T-helper 1 cell treated with Interleukin-12 subunit alpha and Interleukin-12 subunit beta and Interleukin-4 antibody, amounts not matched to agents 30 μg/mL and 1 μg/mL, for 36 hours (primary cell): ENCODE data around the gene ASIC2.

Source experiments
- H3K27ac Mint-ChIP-seq: one replicate; pipeline ENCODE4 v1.8.0; 2021; ENCODE audit warnings: mild to moderate bottlenecking, mixed read lengths
- H3K27me3 Mint-ChIP-seq: one replicate; pipeline ENCODE4 v1.8.0; 2021; ENCODE audit warnings: low read depth, mixed read lengths
- H3K36me3 Mint-ChIP-seq: one replicate; pipeline ENCODE4 v1.8.0; 2021; ENCODE audit warnings: low read depth, mixed read lengths
- H3K4me1 Mint-ChIP-seq: one replicate; pipeline ENCODE4 v1.8.0; 2021; ENCODE audit warnings: low read depth, mixed read lengths
- H3K4me3 Mint-ChIP-seq: one replicate; pipeline ENCODE4 v1.8.0; 2021; ENCODE audit warnings: mild to moderate bottlenecking, moderate library complexity, mixed read lengths
- H3K9me3 Mint-ChIP-seq: one replicate; pipeline ENCODE4 v1.8.0; 2021; ENCODE audit warnings: mixed read lengths

ASIC2 gene

DNA sequence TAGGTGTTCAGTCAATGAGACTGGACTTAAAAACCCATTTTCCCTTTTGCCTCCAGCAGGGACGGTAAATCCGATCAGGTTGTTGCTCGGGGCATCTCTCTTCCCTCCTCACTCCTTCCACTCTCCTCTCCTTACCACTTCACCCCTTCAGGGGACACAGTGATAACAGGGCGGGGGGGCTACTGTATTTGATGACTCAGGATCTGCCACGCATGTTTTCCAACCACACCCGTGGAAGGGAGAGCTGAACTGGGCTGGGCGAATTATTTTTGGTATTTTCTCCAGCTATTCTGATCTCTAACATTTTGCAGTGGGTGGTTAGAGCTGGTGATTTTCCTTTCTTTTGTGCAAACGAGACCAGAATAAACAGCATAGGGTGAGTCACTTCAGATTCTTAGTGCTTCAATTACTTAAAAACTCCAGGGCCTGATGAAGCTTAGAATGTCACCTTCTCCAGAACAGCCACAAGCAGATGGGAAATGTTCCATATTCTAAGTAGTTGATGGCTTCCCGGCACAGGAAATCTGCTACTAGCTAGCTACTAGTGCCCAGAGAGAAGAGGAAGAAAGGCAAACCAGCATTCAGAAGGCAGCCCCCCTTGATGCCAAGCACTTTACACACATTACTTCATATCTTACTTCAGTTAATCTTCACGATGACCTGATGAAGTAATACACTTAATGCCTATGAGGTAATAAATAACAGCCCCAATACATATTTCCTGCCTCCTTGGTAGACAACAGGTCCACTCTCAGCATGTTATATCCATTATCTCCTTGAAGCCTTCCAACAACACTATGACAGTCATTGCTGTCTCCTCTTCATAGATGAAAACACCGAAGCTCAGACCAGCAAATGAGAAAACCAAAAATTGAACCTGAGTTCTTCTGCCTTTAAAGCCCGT is 74.1 kb downstream of the ASIC2 start:
- Mint-ChIP-seq H3K9me3 (no peaks in the 10 kb centered on the region), H3K27me3 (no peaks in the 10 kb centered on the region), H3K4me1 (no peaks in the 10 kb centered on the region), H3K36me3 (no peaks in the 10 kb centered on the region), H3K27ac (no peak overlapping the region), H3K4me3 (no peak overlapping the region)

DNA sequence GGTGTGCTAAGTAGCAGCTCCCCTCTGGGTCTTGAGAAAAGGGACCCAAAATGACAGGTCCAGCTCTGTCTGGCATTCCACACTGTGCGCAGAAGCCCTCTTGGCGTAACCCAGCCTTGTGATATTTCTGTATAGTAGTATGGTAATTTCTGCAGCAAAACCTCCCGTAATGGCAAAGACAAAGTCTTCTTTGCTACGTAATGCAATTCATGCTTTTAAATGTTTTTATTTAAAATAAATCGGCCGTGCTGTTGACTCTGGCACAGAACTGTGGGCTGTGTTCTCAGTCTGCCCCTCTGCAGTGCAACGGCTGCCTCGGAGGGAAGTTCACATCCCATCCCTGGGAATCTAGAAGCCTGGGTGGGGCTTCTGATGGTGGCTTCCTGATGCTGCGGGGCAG is 75.2 kb downstream of the ASIC2 start:
- no peaks in the 10 kb centered on the region for H3K4me1 Mint-ChIP-seq
- no peaks in the 10 kb centered on the region for H3K9me3 Mint-ChIP-seq

DNA sequence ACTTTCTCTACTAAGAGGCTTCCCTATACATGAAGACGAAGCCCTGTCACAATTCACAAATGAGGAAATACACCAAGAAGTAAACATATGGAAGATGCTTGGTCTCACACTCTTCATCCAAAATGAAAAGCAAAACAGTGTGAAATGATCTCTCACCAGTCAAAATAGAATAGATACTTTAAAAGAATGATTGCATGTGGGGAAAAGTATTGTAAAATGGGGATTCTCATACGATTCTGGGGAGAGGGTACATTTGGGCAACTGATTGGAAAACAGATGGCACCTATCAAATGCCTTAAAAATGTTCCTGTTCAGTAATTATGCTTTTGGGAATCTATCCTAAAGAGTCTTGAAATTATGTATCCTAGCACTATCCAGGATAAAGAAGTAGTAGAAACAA is 78.1 kb downstream of the ASIC2 start:
- H3K27me3 Mint-ChIP-seq, result no peaks in the 10 kb centered on the region
- no peaks in the 10 kb centered on the region for H3K9me3 Mint-ChIP-seq
- no peak overlapping the region for H3K27ac Mint-ChIP-seq

More for the DNA sequence above, 75.2 kb downstream of the ASIC2 start:
- no peak overlapping the region for H3K27ac Mint-ChIP-seq
- no peak overlapping the region for H3K4me3 Mint-ChIP-seq
- no peaks in the 10 kb centered on the region for H3K27me3 Mint-ChIP-seq
- no peaks in the 10 kb centered on the region for H3K36me3 Mint-ChIP-seq

DNA sequence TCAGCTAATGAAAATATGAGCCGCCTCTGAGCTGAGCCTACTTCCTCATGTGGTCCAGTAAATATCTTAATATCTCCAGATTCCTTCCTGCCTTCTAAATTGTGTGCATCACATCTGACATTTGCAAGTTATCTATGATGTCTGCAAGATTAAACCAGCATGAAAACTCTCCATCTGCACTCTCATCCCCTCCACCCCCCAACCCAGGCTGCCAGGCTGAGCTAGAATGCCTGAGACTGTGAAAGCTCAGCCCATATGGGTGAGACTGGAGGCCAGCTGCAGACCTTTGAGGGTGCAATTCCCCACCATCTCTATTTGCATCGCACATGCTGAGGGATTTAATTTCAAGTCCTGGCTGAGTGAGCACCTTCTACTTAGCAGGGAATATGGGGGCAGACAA is 82.8 kb downstream of the ASIC2 start:
- Mint-ChIP-seq H3K36me3 (no peaks in the 10 kb centered on the region), H3K27ac (no peak overlapping the region), H3K9me3 (no peaks in the 10 kb centered on the region), H3K4me3 (no peak overlapping the region), H3K27me3 (no peaks in the 10 kb centered on the region), H3K4me1 (no peaks in the 10 kb centered on the region)

More for the DNA sequence above, 78.1 kb downstream of the ASIC2 start:
- no peaks in the 10 kb centered on the region for H3K4me1 Mint-ChIP-seq
- H3K36me3 Mint-ChIP-seq, result no peaks in the 10 kb centered on the region
- H3K4me3 Mint-ChIP-seq, result no peak overlapping the region

DNA sequence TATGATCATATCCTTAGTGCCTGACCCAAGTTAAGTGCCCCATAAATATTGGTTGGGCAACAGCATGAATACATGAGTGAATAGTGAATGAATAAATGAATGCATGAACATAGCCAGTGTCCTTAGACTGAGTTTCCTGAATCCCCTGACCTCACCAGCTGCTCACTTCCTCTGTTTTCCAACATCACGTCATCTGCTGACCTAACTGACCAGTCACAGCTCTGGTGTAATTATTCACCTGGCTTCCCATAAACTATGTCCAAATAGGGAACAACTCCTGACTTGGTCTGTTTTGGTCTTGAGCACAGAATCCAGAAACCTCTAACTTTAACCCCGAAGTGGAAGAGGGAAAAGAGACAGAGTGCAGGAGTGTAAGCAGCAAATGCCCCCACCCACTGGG is 83.4 kb downstream of the ASIC2 start:
- no peaks in the 10 kb centered on the region for H3K36me3 Mint-ChIP-seq
- H3K9me3 Mint-ChIP-seq, result no peaks in the 10 kb centered on the region
- H3K4me1 Mint-ChIP-seq, result no peaks in the 10 kb centered on the region
- no peaks in the 10 kb centered on the region for H3K27me3 Mint-ChIP-seq
- no peak overlapping the region for H3K4me3 Mint-ChIP-seq
- no peak overlapping the region for H3K27ac Mint-ChIP-seq

DNA sequence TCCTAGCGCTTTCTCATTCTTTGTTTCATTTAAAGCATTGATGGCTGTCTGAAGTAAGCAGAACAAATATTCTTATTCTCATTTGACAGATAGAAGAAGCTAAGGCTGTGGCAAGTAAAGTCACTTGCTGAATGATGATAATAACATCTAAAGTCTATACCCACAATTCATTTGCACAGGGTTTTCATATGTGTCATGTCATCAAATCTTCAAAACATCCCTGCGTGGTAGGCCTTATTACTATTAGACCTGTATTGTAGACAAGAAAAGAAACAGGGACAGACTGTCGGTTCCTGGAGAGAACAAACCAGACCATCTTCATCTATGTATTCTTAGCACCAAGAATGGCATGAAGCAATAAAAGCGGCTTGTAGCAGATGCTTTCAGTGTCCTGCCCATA is 85.9 kb downstream of the ASIC2 start:
- Mint-ChIP-seq H3K9me3 (no peaks in the 10 kb centered on the region), H3K36me3 (no peaks in the 10 kb centered on the region), H3K4me3 (no peak overlapping the region), H3K27ac (no peak overlapping the region), H3K27me3 (no peaks in the 10 kb centered on the region), H3K4me1 (no peaks in the 10 kb centered on the region)

DNA sequence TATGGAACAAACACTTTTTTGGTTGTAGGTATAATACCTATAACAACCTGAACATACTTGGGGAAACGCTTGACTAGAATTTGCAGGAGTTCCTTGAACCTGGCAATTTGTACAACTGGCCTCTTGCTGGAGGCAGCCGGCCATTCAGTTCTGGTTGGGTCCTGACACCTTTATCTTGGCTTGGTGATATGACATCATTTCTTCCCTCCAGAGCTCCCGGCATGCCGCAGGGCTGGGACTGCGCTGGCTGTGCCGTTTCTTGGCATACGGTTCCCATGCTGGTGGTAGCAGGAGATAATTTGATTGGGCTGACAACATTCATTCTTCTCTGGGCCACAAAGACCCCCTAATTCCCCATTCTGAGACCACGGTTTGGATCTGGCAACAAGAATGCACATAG is 87.5 kb downstream of the ASIC2 start:
- no peaks in the 10 kb centered on the region for H3K9me3 Mint-ChIP-seq
- H3K27ac Mint-ChIP-seq, result no peak overlapping the region
- no peaks in the 10 kb centered on the region for H3K27me3 Mint-ChIP-seq
- no peaks in the 10 kb centered on the region for H3K36me3 Mint-ChIP-seq
- no peaks in the 10 kb centered on the region for H3K4me1 Mint-ChIP-seq
- no peak overlapping the region for H3K4me3 Mint-ChIP-seq

DNA sequence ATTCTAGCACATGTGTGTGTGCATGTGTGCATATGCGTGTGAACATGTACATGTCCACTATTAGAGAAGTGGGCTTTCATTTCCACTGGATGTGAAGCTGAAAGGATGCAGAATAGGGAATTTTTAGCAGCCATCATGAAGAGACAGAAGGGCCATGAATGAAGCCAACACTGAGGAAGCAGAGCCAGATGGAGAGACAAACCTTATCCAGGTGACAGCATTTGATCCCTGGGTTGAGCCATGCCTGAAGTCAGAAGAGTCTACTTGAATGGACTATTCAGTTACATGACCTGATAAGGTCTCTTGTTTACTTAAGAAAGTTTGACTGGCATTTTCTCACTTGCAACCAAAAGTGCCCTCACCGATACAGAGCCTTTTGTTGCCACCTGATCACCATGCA is 88.4 kb downstream of the ASIC2 start:
- no peaks in the 10 kb centered on the region for H3K4me1 Mint-ChIP-seq
- no peak overlapping the region for H3K4me3 Mint-ChIP-seq
- H3K36me3 Mint-ChIP-seq, result no peaks in the 10 kb centered on the region
- no peaks in the 10 kb centered on the region for H3K27me3 Mint-ChIP-seq
- H3K9me3 Mint-ChIP-seq, result no peaks in the 10 kb centered on the region
- H3K27ac Mint-ChIP-seq, result no peak overlapping the region

DNA sequence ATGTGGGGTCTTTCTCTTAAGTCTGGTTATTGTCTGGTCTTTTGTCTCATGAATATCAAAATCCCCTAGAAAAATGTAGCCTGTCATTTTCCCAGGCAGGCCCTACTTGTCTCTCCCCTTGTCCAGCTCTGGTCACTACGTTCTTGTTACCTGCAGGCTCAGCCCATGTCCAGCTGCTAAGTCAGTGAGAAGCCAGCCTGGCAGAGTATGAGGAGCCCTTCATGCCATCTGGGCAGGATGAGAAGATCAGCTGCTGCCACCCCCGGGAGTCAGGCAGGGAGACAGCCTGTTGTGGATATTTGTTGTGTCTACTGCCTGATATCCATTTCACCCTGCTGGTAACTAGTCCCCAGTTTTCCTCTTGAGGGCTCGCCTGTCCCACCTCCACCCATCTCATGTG is 88.9 kb downstream of the ASIC2 start:
- no peaks in the 10 kb centered on the region for H3K27me3 Mint-ChIP-seq
- H3K27ac Mint-ChIP-seq, result no peak overlapping the region
- H3K36me3 Mint-ChIP-seq, result no peaks in the 10 kb centered on the region
- H3K4me1 Mint-ChIP-seq, result no peaks in the 10 kb centered on the region
- no peak overlapping the region for H3K4me3 Mint-ChIP-seq
- no peaks in the 10 kb centered on the region for H3K9me3 Mint-ChIP-seq

DNA sequence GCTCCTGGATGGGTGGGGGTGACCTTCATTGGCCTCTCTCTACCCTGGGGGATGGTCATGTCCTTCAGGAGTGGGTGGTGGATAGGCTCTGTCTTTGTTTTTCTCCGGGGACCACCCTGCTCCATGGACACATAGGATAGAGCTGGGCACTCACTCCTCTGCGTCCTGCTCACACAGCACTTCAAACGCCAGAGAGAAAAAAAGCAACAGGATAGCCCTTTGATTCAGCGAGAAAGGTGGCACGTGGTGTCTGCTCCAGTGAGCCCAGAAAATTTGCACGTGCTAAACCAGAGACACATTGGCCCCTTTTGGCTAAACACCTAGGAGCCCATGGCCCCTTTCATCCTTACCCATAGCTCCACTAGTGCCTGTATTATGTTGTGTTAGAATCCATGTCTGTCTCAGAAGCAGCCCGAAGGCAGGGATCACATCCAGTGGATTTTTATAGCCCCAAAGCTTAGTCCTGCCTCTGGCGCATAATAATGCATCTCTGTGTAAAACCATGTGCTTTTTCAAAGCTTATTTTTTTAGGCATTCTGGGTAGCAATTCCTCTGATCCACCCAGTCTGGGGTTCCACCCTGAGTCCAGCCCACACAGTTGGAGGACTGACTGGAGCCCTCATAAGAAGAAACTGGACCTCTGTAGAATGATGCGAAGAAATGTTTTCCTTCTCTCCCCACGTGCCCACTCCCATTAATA is 90.1 kb downstream of the ASIC2 start:
- H3K9me3 Mint-ChIP-seq, result no peaks in the 10 kb centered on the region
- no peak overlapping the region for H3K4me3 Mint-ChIP-seq
- H3K27ac Mint-ChIP-seq, result no peak overlapping the region
- H3K4me1 Mint-ChIP-seq, result no peaks in the 10 kb centered on the region
- H3K27me3 Mint-ChIP-seq, result no peaks in the 10 kb centered on the region
- H3K36me3 Mint-ChIP-seq, result no peaks in the 10 kb centered on the region

DNA sequence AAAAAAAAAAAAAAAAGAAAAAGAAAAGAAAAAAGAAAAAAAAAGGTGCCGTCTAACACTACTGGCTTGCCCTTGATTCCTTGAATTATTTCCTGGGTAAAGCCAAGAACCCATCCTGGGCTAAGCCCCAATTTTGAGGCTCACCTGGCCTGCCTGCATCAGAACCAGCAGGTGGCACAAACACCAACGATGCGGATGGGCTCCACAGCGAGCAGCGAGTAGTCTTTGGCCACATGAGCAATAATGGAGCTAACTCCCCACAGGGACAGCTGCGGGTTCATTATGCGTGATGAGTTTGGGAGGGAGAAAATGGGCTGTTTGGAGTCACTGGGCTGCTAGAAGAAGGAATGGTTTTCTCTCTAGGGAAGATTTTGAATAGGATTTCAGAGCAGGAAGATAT is 91.1 kb downstream of the ASIC2 start:
- no peaks in the 10 kb centered on the region for H3K4me1 Mint-ChIP-seq
- H3K4me3 Mint-ChIP-seq, result no peak overlapping the region
- no peaks in the 10 kb centered on the region for H3K36me3 Mint-ChIP-seq
- H3K27ac Mint-ChIP-seq, result no peak overlapping the region
- no peaks in the 10 kb centered on the region for H3K27me3 Mint-ChIP-seq
- no peaks in the 10 kb centered on the region for H3K9me3 Mint-ChIP-seq

DNA sequence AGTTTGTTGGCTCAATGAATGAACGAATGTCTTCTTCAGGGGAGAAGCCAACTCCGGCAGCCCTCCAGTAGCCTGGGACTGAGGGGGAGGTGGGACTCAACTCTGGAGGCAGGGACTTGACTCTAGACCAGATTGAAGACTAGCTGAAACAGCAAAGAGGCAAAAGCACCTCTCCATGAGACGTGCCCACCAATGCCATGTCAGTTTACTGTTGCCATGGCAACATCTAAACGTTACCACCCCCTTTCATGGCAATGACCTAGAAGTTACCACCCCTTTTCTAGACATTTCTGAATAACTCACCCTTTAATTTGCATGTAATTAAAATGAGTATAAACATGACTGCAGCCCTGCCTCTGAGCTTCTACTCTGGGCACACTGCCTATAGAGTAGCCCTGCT is 91.8 kb downstream of the ASIC2 start:
- no peaks in the 10 kb centered on the region for H3K4me1 Mint-ChIP-seq
- no peaks in the 10 kb centered on the region for H3K9me3 Mint-ChIP-seq
- no peaks in the 10 kb centered on the region for H3K27me3 Mint-ChIP-seq
- H3K36me3 Mint-ChIP-seq, result no peaks in the 10 kb centered on the region
- no peak overlapping the region for H3K27ac Mint-ChIP-seq
- H3K4me3 Mint-ChIP-seq, result no peak overlapping the region

DNA sequence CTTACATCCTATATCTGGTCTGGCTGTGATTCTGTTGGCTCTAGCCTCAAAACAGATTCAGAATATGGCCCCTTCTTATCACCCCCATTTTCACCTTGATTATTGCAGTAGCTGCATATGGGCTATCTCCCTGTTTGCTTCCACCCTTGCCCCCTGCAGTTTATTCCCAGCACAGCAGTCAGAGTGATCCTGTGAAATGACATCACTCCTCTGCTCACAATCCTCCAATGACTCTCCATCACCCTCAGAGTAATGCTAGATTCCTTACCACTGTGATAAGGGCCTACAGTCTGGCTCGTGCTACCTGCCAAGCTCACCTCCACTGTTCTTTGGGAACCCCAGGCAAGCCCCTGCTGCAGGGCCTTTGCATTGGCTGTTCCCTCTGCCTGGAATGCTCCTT is 92.5 kb downstream of the ASIC2 start:
- H3K27me3 Mint-ChIP-seq, result no peaks in the 10 kb centered on the region

DNA sequence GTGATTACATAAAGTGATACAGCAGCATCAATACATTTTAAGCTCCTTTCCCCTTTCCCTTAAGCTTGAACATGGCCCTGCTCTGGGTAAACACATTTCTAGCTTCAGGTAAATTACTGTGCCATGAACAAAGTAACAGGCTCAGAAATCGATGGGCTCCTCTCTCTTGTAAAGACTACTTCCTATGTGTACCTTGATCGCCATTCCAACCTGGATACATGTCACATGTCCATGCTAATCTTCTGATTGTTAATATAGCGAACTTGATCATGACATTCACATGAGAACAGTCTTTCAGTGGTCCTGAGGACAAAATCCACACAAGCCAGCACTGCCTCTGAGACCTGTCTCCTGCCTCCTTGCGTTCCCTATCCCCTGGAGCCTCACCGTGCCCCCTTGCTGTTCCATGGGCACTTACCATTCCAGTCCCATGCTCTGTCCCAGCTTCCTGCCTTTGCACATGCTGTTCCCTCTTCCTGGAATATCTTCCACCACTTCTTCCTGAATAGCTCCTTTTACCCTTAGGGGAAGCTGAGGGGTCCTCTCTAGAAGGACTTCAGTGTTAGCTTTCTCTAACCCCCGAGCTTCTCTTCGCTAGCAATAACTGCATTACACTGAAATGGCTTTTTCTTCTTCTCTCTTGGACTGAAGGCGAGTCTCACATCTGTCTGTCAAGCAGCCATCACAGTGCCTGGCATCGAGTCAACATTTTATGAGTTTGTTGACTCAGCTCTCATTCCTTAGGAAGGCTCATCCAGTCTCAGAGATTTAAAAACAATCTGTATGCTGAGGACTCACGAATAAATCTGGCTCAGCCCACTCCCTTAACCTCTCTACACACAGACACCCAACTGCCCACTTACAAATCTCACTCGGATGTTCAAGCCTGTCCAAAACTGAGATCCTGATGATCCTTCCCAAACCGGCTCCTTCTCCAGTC is 93.3 kb downstream of the ASIC2 start:
- Mint-ChIP-seq H3K27me3 (no peaks in the 10 kb centered on the region), H3K4me3 (no peak overlapping the region), H3K36me3 (no peaks in the 10 kb centered on the region), H3K4me1 (no peaks in the 10 kb centered on the region), H3K27ac (no peak overlapping the region), H3K9me3 (no peaks in the 10 kb centered on the region)

More for the DNA sequence above, 92.5 kb downstream of the ASIC2 start:
- Mint-ChIP-seq H3K36me3 (no peaks in the 10 kb centered on the region), H3K9me3 (no peaks in the 10 kb centered on the region), H3K27ac (no peak overlapping the region), H3K4me1 (no peaks in the 10 kb centered on the region), H3K4me3 (no peak overlapping the region)
